Mesothelial cell of epicardium (in vitro differentiated cells): Measurements from ENCODE around the gene UBXN11. TPM values are rescaled to one million over a fixed set of nuclear protein-coding genes. Genes with fewer than 3 reads are reported as not detected.
"Not testable (repeated sequence)": the region's sequence is repeated elsewhere in the genome, so short reads cannot be mapped to it uniquely, and the experiment has no call there.

Experiments used
- DNase-seq, 2 experiments: peaks; one replicate each; pipeline ENCODE4 v3.0.0; 2021; ENCODE audit warnings: low spot score in 2 of 2; ENCODE audit not compliant: unreplicated experiment in 2 of 2
- H3K27ac Mint-ChIP-seq: 2 replicates; pipeline ENCODE4 v1.8.0; 2021; ENCODE audit warnings: mixed read lengths
- H3K27me3 Mint-ChIP-seq: 2 replicates; pipeline ENCODE4 v1.8.0; 2021; ENCODE audit warnings: low read depth, mixed read lengths
- H3K36me3 Mint-ChIP-seq: 2 replicates; pipeline ENCODE4 v1.8.0; 2021; ENCODE audit warnings: mixed read lengths
- H3K4me1 Mint-ChIP-seq: 2 replicates; pipeline ENCODE4 v1.8.0; 2021; ENCODE audit warnings: mixed read lengths
- H3K4me3 Mint-ChIP-seq: 2 replicates; pipeline ENCODE4 v1.8.0; 2021; ENCODE audit warnings: mild to moderate bottlenecking, moderate library complexity, mixed read lengths
- H3K9me3 Mint-ChIP-seq: 2 replicates; pipeline ENCODE4 v1.8.0; 2021; ENCODE audit warnings: mixed read lengths
- CTCF ChIP-seq: fragments of 200-600 bp; sonication (generic); IDR thresholded peaks from one replicate; pipeline ENCODE4 v1.5.0; 2021; ENCODE audit warnings: antibody characterized with exemption; ENCODE audit not compliant: unreplicated experiment
- total RNA-seq: library from RNA; stranded (reverse); gene quantifications from 3 replicates; pipeline ENCODE4 v1.2.1, GENCODE V29; 2021

The UBXN11 gene
- total RNA-seq, 1 donor from 2014 or later, result 29.6 TPM

DNA sequence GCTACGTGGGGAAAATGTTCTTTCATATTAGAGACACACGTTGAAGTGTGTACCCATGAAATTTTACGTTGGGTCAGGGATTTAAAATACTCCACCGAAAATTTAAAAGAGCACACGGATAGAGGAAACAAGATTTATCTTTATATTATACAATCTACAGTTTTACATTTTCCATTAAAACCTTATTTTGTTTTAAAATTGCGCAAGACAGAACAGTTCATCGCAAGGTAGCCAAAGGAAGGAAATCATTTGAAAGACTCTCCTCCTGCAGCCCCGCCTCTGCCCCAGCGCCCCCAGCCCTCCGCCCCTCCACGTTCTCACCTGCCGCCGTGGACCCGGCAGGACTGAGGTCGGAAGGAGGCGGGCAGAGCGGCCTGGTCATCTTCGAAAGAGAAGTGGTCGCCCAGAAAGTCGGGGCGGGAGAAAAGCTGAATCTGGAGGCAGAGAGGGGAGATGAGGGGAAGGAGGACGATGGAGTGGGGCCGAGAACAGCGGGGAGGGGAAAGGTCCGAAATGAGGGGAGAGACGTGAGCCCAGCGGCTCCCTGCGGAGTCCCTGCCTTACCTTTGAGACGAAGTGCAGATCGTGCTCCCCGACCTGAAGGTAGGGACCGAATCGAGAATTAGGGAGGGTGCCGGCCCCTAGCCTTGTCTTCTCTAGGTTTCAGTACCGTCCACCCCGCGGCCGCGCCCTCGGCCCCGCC, 29.5 kb upstream of the UBXN11 start:
- H3K4me3 Mint-ChIP-seq, result peak overlapping the region; percentile 90
- no peak for DNase-seq
- H3K36me3 Mint-ChIP-seq, result no peaks in the 10 kb centered on the region
- peak overlapping the region; percentile 53 for H3K27ac Mint-ChIP-seq
- H3K9me3 Mint-ChIP-seq, result no peaks in the 10 kb centered on the region
- H3K4me1 Mint-ChIP-seq, result peaks cover 6% of the 10 kb centered on the region
- no peak for TF ChIP-seq CTCF
- H3K27me3 Mint-ChIP-seq, result peaks cover 17% of the 10 kb centered on the region

DNA sequence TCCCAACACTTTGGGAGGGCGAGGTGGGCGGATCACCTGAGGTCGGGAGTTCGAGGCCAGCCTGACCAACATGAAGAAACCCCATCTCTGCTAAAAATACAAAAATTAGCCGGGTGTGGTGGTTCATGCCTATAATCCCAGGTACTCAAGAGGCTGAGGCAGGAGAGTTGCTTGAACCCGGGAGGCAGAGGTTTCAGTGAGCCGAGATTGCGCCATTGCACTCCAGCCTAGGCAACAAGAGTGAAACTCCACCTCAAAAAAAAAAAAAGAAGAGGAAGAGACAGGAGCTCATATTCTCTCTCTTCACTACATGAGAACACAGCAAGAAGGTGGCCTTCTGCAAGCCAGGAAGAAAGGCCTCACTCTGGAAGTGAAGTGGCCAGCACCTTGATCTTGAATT, 26.9 kb upstream of the UBXN11 start:
- not testable (repeated sequence) for H3K4me3 Mint-ChIP-seq, H3K36me3 Mint-ChIP-seq, H3K9me3 Mint-ChIP-seq, H3K27ac Mint-ChIP-seq, H3K4me1 Mint-ChIP-seq, DNase-seq
- peaks cover 17% of the 10 kb centered on the region for H3K27me3 Mint-ChIP-seq

DNA sequence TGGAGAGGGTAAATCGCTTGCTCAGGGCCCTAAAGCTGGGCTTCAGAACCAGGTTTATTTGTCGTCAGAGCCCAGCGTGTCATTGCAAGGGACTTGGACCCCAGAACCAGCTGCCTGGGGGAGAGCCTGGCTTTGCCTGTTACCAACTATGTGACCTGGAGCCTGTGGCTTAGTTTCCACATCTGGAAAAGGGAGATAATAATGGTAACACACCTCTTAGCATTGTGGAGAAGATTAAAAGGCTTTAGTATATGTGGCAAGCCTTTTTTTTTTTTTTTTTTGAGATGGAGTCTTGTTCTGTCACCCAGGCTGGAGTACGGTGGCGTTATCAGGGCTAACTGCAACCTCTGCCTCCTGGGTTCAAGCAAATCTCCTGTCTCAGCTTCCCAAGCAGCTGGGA, 23.8 kb upstream of the UBXN11 start:
- H3K9me3 Mint-ChIP-seq, result no peaks in the 10 kb centered on the region
- DNase-seq, result no peak
- no peak overlapping the region for H3K27ac Mint-ChIP-seq
- peaks cover 2% of the 10 kb centered on the region for H3K36me3 Mint-ChIP-seq
- TF ChIP-seq CTCF, result no peak
- peaks cover 7% of the 10 kb centered on the region for H3K27me3 Mint-ChIP-seq
- peaks cover 6% of the 10 kb centered on the region for H3K4me1 Mint-ChIP-seq
- no peak overlapping the region for H3K4me3 Mint-ChIP-seq

- H3K4me3 Mint-ChIP-seq, H3K9me3 Mint-ChIP-seq, H3K36me3 Mint-ChIP-seq, H3K27me3 Mint-ChIP-seq, H3K4me1 Mint-ChIP-seq, H3K27ac Mint-ChIP-seq, DNase-seq: not testable (repeated sequence)
These were observed 22.9 kb upstream of the UBXN11 start for GRCh38 chr1:26329380-26329779.

DNA sequence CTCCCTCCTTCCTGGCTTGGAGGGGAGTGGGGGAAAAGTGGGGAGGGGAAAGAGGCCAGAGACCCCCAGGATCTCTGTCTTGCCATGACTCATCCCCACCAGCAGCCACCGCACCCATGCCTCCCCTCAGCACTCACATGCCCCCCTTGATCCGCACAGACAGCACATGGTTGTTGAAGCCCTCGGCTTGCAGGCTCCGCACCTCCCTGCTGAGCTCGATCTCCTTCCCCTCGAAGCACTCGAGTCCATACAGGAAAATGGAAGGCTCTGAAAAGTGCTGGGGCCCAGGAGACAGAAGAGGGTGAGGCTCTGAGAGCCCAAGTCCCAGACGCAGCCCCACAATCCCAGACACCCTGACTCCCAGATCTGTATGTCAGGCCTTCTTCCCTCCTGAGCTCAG, 22.2 kb upstream of the UBXN11 start:
- Mint-ChIP-seq H3K4me3 (no peak overlapping the region), H3K27me3 (no peaks in the 10 kb centered on the region), H3K4me1 (peaks cover 3% of the 10 kb centered on the region), H3K27ac (no peak overlapping the region), H3K9me3 (no peaks in the 10 kb centered on the region), H3K36me3 (peaks cover 2% of the 10 kb centered on the region)
- DNase-seq, result no peak
- no peak for TF ChIP-seq CTCF

DNA sequence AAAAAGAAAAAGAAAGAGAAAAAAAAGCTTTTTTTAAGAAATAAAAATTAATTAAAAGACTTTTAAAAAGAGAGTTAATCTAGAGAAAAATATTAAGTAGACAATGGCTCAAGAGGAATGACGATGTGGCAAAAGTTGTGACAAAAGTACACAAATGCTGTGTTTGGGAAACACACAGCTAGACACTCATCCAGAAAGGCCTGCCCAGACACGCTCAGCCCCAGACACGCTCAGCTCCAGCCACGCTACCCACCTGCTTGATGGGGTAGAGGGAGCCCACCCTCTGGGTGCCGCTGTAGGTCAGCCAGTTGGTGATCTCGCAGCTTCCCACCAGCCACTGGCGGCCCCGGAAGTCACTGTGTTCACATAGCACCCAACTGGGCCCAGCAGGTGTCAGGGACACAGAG, 21.5 kb upstream of the UBXN11 start:
- TF ChIP-seq CTCF, result no peak
- no peak for DNase-seq
- no peaks in the 10 kb centered on the region for H3K27me3 Mint-ChIP-seq
- H3K9me3 Mint-ChIP-seq, result no peaks in the 10 kb centered on the region
- H3K27ac Mint-ChIP-seq, result peak overlapping the region; percentile 71
- H3K4me3 Mint-ChIP-seq, result no peak overlapping the region
- peaks cover 3% of the 10 kb centered on the region for H3K4me1 Mint-ChIP-seq
- H3K36me3 Mint-ChIP-seq, result peaks cover 5% of the 10 kb centered on the region

DNA sequence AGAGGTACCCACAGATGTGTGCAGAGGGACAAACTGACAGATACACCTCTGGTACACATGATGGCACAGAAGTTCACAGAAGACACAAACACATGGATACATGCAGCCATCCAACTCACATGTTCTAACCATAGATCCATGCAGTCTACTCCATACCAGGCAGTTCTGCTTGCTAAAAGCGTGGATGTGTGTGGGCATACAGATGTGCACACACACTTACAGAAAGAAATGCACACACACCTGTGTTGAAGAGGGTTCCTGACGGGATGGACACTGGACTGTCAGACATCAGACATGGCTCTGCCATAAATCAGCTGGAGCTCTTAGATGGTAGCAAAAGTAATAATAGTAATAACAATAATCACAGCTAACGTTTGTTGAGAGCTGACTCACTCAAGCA, 18.1 kb upstream of the UBXN11 start:
- peaks cover 9% of the 10 kb centered on the region for H3K36me3 Mint-ChIP-seq
- H3K27me3 Mint-ChIP-seq, result no peaks in the 10 kb centered on the region
- no peaks in the 10 kb centered on the region for H3K9me3 Mint-ChIP-seq
- peaks cover 6% of the 10 kb centered on the region for H3K4me1 Mint-ChIP-seq
- no peak for DNase-seq
- no peak for TF ChIP-seq CTCF
- H3K4me3 Mint-ChIP-seq, result no peak overlapping the region
- no peak overlapping the region for H3K27ac Mint-ChIP-seq
